Neural progenitor cell (in vitro differentiated cells): Measurements from ENCODE around the gene CALCOCO2. TPM values are rescaled to one million over a fixed set of nuclear protein-coding genes. Genes with fewer than 3 reads are reported as not detected.
A peak's percentile ranks its signal among the peaks of the same experiment; 100 is the strongest.

ENCODE experiments used
- DNase-seq: peaks from one replicate; pipeline ENCODE4 v3.0.0-alpha.2; 2016; ENCODE audit warnings: low spot score
- H2AFZ ChIP-seq: fragments of 200-600 bp; sonication (generic); replicated peaks from 2 replicates; pipeline ENCODE4 v1.6.1; 2016; ENCODE audit warnings: antibody characterized with exemption
- H3F3A ChIP-seq: fragments of 200-600 bp; sonication (generic); 2 replicates; pipeline ENCODE4 v1.6.1; 2016; ENCODE audit warnings: antibody characterized with exemption, low read depth
- H3K27ac ChIP-seq: fragments of 200-600 bp; sonication (generic); 2 replicates; pipeline ENCODE4 v1.5.1; 2016; ENCODE audit warnings: mild to moderate bottlenecking
- H3K27me3 ChIP-seq: fragments of 200-600 bp; sonication (generic); 2 replicates; pipeline ENCODE4 v1.6.1; 2016; ENCODE audit warnings: mild to moderate bottlenecking, moderate library complexity
- H3K36me3 ChIP-seq: fragments of 200-600 bp; sonication (generic); 2 replicates; pipeline ENCODE4 v1.5.1; 2016
- H3K4me1 ChIP-seq: fragments of 200-600 bp; sonication (generic); 2 replicates; pipeline ENCODE4 v1.6.1; 2016; ENCODE audit warnings: mixed run types
- H3K4me2 ChIP-seq: fragments of 200-600 bp; sonication (generic); 2 replicates; pipeline ENCODE4 v1.6.1; 2016
- H3K4me3 ChIP-seq: fragments of 200-600 bp; sonication (generic); 2 replicates; pipeline ENCODE4 v1.5.1; 2016
- H3K79me2 ChIP-seq: fragments of 200-600 bp; sonication (generic); 2 replicates; pipeline ENCODE4 v1.6.1; 2016; ENCODE audit warnings: low read depth
- H3K9ac ChIP-seq: fragments of 200-600 bp; sonication (generic); 2 replicates; pipeline ENCODE4 v1.6.1; 2016
- H3K9me3 ChIP-seq: fragments of 200-600 bp; sonication (generic); 2 replicates; pipeline ENCODE4 v1.5.1; 2016; ENCODE audit warnings: low read depth
- H4K20me1 ChIP-seq: fragments of 200-600 bp; sonication (generic); 2 replicates; pipeline ENCODE4 v1.6.1; 2016; ENCODE audit warnings: low read depth
- H3K27ac Mint-ChIP-seq: 3 replicates; pipeline ENCODE4 v1.8.0; 2021; ENCODE audit warnings: mixed read lengths
- H3K27me3 Mint-ChIP-seq: 2 replicates; pipeline ENCODE4 v1.8.0; 2022; ENCODE audit warnings: low read depth, mild to moderate bottlenecking, inconsistent platforms, moderate library complexity, mixed read lengths; ENCODE audit not compliant: insufficient read depth
- H3K36me3 Mint-ChIP-seq: 3 replicates; pipeline ENCODE4 v1.8.0; 2021; ENCODE audit warnings: mixed read lengths
- H3K4me1 Mint-ChIP-seq: 3 replicates; pipeline ENCODE4 v1.8.0; 2021; ENCODE audit warnings: mixed read lengths
- H3K4me3 Mint-ChIP-seq: 3 replicates; pipeline ENCODE4 v1.8.0; 2021; ENCODE audit warnings: mild to moderate bottlenecking, moderate library complexity, mixed read lengths
- H3K9me3 Mint-ChIP-seq: 3 replicates; pipeline ENCODE4 v1.8.0; 2020; ENCODE audit warnings: mixed read lengths
- EZH2 ChIP-seq: fragments of 200-600 bp; sonication (generic); IDR thresholded peaks from 2 replicates; pipeline ENCODE4 v1.6.1; 2017; ENCODE audit warnings: antibody characterized with exemption, mild to moderate bottlenecking, moderate library complexity
- EZH2phosphoT487 ChIP-seq: fragments of 200-600 bp; sonication (generic); IDR thresholded peaks from 2 replicates; pipeline ENCODE4 v1.6.1; 2017; ENCODE audit warnings: antibody characterized with exemption
- total RNA-seq: library from RNA; depleted of rRNA; stranded (reverse); fragments of >200 nt; gene quantifications from 2 replicates; pipeline ENCODE4 v1.2.3, GENCODE V29; 2015; ENCODE audit warnings: low replicate concordance
- TF ChIP-seq, protein P1 (sequence below): fragments of 200-600 bp; sonication (generic); IDR thresholded peaks from 2 replicates; pipeline ENCODE4 v1.5.1; 2017; ENCODE audit warnings: antibody characterized with exemption, mild to moderate bottlenecking

The CALCOCO2 gene
- total RNA-seq, 1 donor from 2014 or later: 34.1 TPM

DNA sequence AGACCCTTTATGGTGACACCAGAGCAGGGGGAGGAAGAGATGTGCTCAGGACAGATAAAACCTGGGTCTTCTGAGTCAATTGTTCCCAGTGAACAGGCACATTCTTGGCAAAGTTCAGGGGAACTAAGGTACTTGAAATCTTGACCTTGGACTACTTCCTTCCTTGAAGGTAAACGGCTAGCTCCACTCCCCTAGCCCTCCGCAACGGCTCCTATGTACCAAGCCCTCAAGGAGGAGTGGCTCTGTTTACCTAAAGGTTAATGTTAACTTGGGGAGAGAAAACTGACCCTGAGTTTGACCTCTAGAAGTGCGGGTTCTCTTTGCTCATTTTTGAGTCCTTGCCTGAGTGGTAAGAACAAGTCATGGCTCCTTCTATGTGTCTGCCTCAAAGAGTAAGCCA, 21.7 kb upstream of the CALCOCO2 start:
- Histone ChIP-seq H3K4me3 (no peak overlapping the region), H4K20me1 (no peaks in the 10 kb centered on the region), H3K4me1 (no peaks in the 10 kb centered on the region), H3K27me3 (peaks cover 8% of the 10 kb centered on the region), H3K79me2 (no peaks in the 10 kb centered on the region), H2AFZ (no peak overlapping the region), H3K4me2 (no peak overlapping the region), H3K9me3 (no peaks in the 10 kb centered on the region), H3K9ac (no peak overlapping the region), H3K27ac (no peak overlapping the region), H3F3A (no peaks in the 10 kb centered on the region), H3K36me3 (no peaks in the 10 kb centered on the region)
- DNase-seq: no peak
- no peaks in the 10 kb centered on the region for H3K36me3 Mint-ChIP-seq
- TF ChIP-seq EZH2 (no peak), EZH2phosphoT487 (no peak)
- TF ChIP-seq, protein P1, sequence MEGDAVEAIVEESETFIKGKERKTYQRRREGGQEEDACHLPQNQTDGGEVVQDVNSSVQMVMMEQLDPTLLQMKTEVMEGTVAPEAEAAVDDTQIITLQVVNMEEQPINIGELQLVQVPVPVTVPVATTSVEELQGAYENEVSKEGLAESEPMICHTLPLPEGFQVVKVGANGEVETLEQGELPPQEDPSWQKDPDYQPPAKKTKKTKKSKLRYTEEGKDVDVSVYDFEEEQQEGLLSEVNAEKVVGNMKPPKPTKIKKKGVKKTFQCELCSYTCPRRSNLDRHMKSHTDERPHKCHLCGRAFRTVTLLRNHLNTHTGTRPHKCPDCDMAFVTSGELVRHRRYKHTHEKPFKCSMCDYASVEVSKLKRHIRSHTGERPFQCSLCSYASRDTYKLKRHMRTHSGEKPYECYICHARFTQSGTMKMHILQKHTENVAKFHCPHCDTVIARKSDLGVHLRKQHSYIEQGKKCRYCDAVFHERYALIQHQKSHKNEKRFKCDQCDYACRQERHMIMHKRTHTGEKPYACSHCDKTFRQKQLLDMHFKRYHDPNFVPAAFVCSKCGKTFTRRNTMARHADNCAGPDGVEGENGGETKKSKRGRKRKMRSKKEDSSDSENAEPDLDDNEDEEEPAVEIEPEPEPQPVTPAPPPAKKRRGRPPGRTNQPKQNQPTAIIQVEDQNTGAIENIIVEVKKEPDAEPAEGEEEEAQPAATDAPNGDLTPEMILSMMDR: no peak
- no peak overlapping the region for H3K4me3 Mint-ChIP-seq
- H3K4me1 Mint-ChIP-seq: no peaks in the 10 kb centered on the region
- H3K9me3 Mint-ChIP-seq: no peaks in the 10 kb centered on the region
- H3K27me3 Mint-ChIP-seq: peaks cover 22% of the 10 kb centered on the region
- H3K27ac Mint-ChIP-seq: no peak overlapping the region

DNA sequence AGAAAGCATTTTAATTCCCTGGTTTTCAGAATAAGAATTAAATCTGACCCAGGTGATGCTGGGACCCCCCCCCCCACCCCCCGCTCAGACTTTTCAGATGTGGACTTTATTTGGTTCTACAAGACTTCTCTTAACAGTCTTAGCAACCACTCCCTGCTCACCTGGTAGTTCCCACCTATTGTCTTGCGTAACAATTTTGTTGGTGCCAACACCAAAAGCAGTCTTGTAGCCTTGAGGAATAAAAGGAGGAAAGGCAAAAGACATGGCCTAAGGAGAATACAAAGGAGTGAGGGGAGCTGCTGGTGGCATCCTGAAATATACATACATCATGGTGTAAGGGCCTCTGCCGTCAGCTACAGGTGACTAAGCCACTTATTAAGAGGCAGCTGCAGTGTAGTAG, 18.8 kb upstream of the CALCOCO2 start:
- H3K4me3 ChIP-seq: no peak overlapping the region
- no peaks in the 10 kb centered on the region for H3K79me2 ChIP-seq
- H3K9me3 Mint-ChIP-seq: no peaks in the 10 kb centered on the region
- peaks cover 8% of the 10 kb centered on the region for H3F3A ChIP-seq
- H3K4me1 ChIP-seq: no peaks in the 10 kb centered on the region
- no peak overlapping the region for H3K27ac ChIP-seq
- no peaks in the 10 kb centered on the region for H3K36me3 Mint-ChIP-seq
- H3K27me3 Mint-ChIP-seq: peaks cover 31% of the 10 kb centered on the region
- no peak overlapping the region for H3K9ac ChIP-seq
- H4K20me1 ChIP-seq: no peaks in the 10 kb centered on the region
- no peak for DNase-seq
- H3K36me3 ChIP-seq: no peaks in the 10 kb centered on the region
- H3K9me3 ChIP-seq: no peaks in the 10 kb centered on the region
- H3K27me3 ChIP-seq: peaks cover 23% of the 10 kb centered on the region
- no peak overlapping the region for H2AFZ ChIP-seq
- H3K4me3 Mint-ChIP-seq: no peak overlapping the region
- peaks cover 3% of the 10 kb centered on the region for H3K4me1 Mint-ChIP-seq
- no peak overlapping the region for H3K4me2 ChIP-seq
- no peak overlapping the region for H3K27ac Mint-ChIP-seq
- TF ChIP-seq EZH2phosphoT487 (no peak), EZH2 (no peak)
- TF ChIP-seq, protein P1: no peak

DNA sequence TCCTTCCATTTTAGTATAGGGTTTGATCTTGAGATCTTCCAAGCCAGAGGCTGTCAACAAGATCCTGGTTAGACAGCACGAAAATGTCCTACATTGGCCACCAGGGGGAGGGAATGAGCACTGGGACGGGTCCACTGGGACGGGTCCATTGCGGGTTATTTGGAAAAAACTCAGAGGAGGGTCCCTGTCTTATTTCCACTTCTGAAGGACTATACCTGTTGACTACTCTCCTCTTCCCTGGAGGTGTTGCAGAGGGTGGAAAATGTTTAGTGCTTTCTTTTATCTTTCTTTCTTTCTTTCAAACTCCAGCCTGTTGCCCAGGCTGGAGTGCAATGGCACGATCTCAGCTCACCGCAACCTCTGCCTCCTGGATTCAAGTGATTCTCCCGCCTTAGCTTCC, 16.3 kb upstream of the CALCOCO2 start:
- no peak overlapping the region for H3K9ac ChIP-seq
- no peak overlapping the region for H3K4me3 ChIP-seq
- Mint-ChIP-seq H3K4me1 (peaks cover 18% of the 10 kb centered on the region), H3K27me3 (peaks cover 38% of the 10 kb centered on the region), H3K36me3 (no peaks in the 10 kb centered on the region), H3K4me3 (no peak overlapping the region), H3K9me3 (no peaks in the 10 kb centered on the region), H3K27ac (no peak overlapping the region)
- peaks cover 27% of the 10 kb centered on the region for H3F3A ChIP-seq
- H3K36me3 ChIP-seq: no peaks in the 10 kb centered on the region
- peak; percentile 80 for DNase-seq
- H3K9me3 ChIP-seq: no peaks in the 10 kb centered on the region
- H3K27ac ChIP-seq: no peak overlapping the region
- H3K4me2 ChIP-seq: peak overlapping the region; percentile 40
- H4K20me1 ChIP-seq: no peaks in the 10 kb centered on the region
- TF ChIP-seq, protein P1: peak; percentile 85
- TF ChIP-seq EZH2: no peak
- no peaks in the 10 kb centered on the region for H3K79me2 ChIP-seq
- H2AFZ ChIP-seq: no peak overlapping the region
- H3K27me3 ChIP-seq: peaks cover 23% of the 10 kb centered on the region
- peaks cover 20% of the 10 kb centered on the region for H3K4me1 ChIP-seq

DNA sequence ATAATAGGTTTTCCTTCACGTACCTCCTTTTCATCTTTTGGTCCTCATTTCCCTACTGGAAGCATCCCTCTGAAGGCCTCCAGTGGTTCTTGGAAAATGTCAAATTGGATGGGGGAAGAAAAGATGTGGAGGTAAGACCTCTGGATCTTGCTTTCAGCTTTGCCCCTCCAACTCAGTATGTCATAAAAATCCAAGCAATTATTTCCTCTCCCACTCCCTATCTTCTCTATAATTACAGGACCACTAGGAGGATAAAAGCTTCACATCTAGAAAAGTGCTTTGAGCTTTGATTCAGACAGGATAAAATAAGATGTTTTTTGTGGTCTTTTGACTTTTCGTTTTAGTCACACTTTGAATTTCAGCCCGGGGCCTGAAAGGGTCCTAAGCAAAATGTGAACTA, 15.5 kb upstream of the CALCOCO2 start:
- Histone ChIP-seq H3K9ac (no peak overlapping the region), H3K4me3 (no peak overlapping the region), H3K27ac (no peak overlapping the region), H3K36me3 (no peaks in the 10 kb centered on the region), H3K4me1 (peaks cover 20% of the 10 kb centered on the region), H3K4me2 (no peak overlapping the region), H4K20me1 (no peaks in the 10 kb centered on the region), H2AFZ (no peak overlapping the region), H3K79me2 (no peaks in the 10 kb centered on the region), H3K27me3 (peaks cover 23% of the 10 kb centered on the region), H3K9me3 (no peaks in the 10 kb centered on the region), H3F3A (peaks cover 27% of the 10 kb centered on the region)
- Mint-ChIP-seq H3K36me3 (no peaks in the 10 kb centered on the region), H3K27ac (no peak overlapping the region), H3K27me3 (peaks cover 36% of the 10 kb centered on the region), H3K4me1 (peaks cover 18% of the 10 kb centered on the region), H3K9me3 (no peaks in the 10 kb centered on the region), H3K4me3 (peak overlapping the region; percentile 40)
- DNase-seq: no peak
- TF ChIP-seq EZH2phosphoT487 (no peak), EZH2 (no peak)
- TF ChIP-seq, protein P1: no peak
